GM12878 (cell line): Measurements from ENCODE around the gene FAM227A.

Experiments
- CHD2 ChIP-seq: IDR thresholded peaks from 2 replicates; pipeline ENCODE4 v1.6.1; 2011; ENCODE audit warnings: low read depth, low read length, improper control_type of control experiment, borderline replicate concordance
- CREM ChIP-seq: IDR thresholded peaks from 2 replicates; pipeline ENCODE4 v1.6.1; 2014; ENCODE audit warnings: antibody characterized with exemption, low read depth
- CTCF ChIP-seq, 3 experiments: IDR thresholded peaks in 2 of 3; conservative IDR thresholded peaks in 1 of 3; 2 replicates each; pipeline ENCODE4 v1.5.1; 2011; ENCODE audit warnings: low read depth in 3 of 3, low read length in 3 of 3, mild to moderate bottlenecking in 3 of 3, control low read depth in 2 of 3, moderate library complexity in 2 of 3, inconsistent platforms in 1 of 3, mixed read lengths in 1 of 3; ENCODE audit not compliant: control insufficient read depth in 2 of 3, insufficient read depth in 1 of 3; ENCODE audit errors: extremely low read depth in 1 of 3
- ESRRA ChIP-seq: IDR thresholded peaks from 2 replicates; pipeline ENCODE4 v1.6.1; 2012; ENCODE audit warnings: mild to moderate bottlenecking, low read length, improper control_type of control experiment
- EZH2 ChIP-seq: IDR thresholded peaks from 2 replicates; pipeline ENCODE4 v1.6.1; 2012; ENCODE audit warnings: low read depth, mild to moderate bottlenecking, control low read depth, inconsistent platforms, low read length, borderline replicate concordance; ENCODE audit not compliant: control insufficient read depth
- MYC ChIP-seq: IDR thresholded peaks from 2 replicates; pipeline ENCODE4 v1.6.1; 2011; ENCODE audit warnings: mild to moderate bottlenecking, low read length, moderate library complexity, inconsistent platforms; ENCODE audit not compliant: insufficient read depth, insufficient replicate concordance, insufficient read length, severe bottlenecking
- POLR2A ChIP-seq: IDR thresholded peaks from 2 replicates; pipeline ENCODE4 v1.6.1; 2011; ENCODE audit warnings: low read depth, mild to moderate bottlenecking, low read length
- POLR2AphosphoS5 ChIP-seq: IDR thresholded peaks from 2 replicates; pipeline ENCODE4 v1.6.1; 2011; ENCODE audit warnings: mild to moderate bottlenecking, low read length, inconsistent platforms
- RCOR1 ChIP-seq: conservative IDR thresholded peaks from 2 replicates; pipeline ENCODE4 v1.6.1; 2012; ENCODE audit warnings: low read depth, low read length, improper control_type of control experiment
- RFX5 ChIP-seq: IDR thresholded peaks from 2 replicates; pipeline ENCODE4 v1.6.1; 2011; ENCODE audit warnings: low read depth, low read length, improper control_type of control experiment
- SIX5 ChIP-seq: IDR thresholded peaks from 2 replicates; pipeline ENCODE4 v1.6.1; 2011; ENCODE audit warnings: mild to moderate bottlenecking, low read depth, low read length, moderate library complexity; ENCODE audit not compliant: severe bottlenecking
- YY1 ChIP-seq: IDR thresholded peaks from 2 replicates; pipeline ENCODE4 v1.6.1; 2011; ENCODE audit warnings: low read depth, mild to moderate bottlenecking, low read length
- ZBTB4 ChIP-seq: fragments of 450-650 bp; formaldehyde crosslinking; IDR thresholded peaks from 2 replicates; pipeline ENCODE4 v1.4.0; 2022; ENCODE audit warnings: mild to moderate bottlenecking, moderate library complexity
- ZBTB40 ChIP-seq: fragments of 450-650 bp; IDR thresholded peaks from 2 replicates; pipeline ENCODE4 v1.6.1; 2016; ENCODE audit warnings: mild to moderate bottlenecking, moderate library complexity, borderline replicate concordance

- TF ChIP-seq CTCF (IDR thresholded peaks at IDR 0.05 in 2 of 3, conservative IDR thresholded peaks at IDR 0.05 in 1 of 3; ENCODE audit: control insufficient read depth in 2 of 3, extremely low read depth in 1 of 3, insufficient read depth in 1 of 3, low read depth in 3 of 3, low read length in 3 of 3) (no peak), POLR2AphosphoS5 (no peak), MYC (no peak), RFX5 (no peak), ESRRA (no peak), CHD2 (no peak), CREM (no peak), POLR2A (no peak), EZH2 (no peak), SIX5 (no peak), YY1 (no peak), ZBTB40 (no peak), RCOR1 (no peak), ZBTB4 (no peak)
Measured at GRCh38 chr22:38645430-38645829, 10.8 kb downstream of the FAM227A start.
